Ectodermal cell (in vitro differentiated cells): ENCODE results near the gene KLF5.

Source experiments
- H3K27ac ChIP-seq: 2 replicates; pipeline ENCODE4 v1.7.0; 2013; ENCODE audit warnings: mild to moderate bottlenecking, low read depth, low read length; ENCODE audit not compliant: insufficient read depth, poor library complexity, severe bottlenecking
- H3K27me3 ChIP-seq: 2 replicates; pipeline ENCODE4 v1.7.0; 2013; ENCODE audit warnings: mild to moderate bottlenecking, low read length; ENCODE audit not compliant: insufficient read depth, control insufficient read depth, poor library complexity, severe bottlenecking
- H3K36me3 ChIP-seq: one replicate; pipeline ENCODE4 v1.7.0; 2013; ENCODE audit warnings: low read length; ENCODE audit not compliant: control insufficient read depth, insufficient read depth
- H3K4me1 ChIP-seq: one replicate; pipeline ENCODE4 v1.7.0; 2013; ENCODE audit warnings: low read length; ENCODE audit not compliant: control insufficient read depth, insufficient read depth
- H3K4me3 ChIP-seq: 2 replicates; pipeline ENCODE4 v1.7.0; 2013; ENCODE audit warnings: low read depth, low read length, control low read depth; ENCODE audit not compliant: insufficient read depth
- H3K9me3 ChIP-seq: 2 replicates; pipeline ENCODE4 v1.7.0; 2013; ENCODE audit warnings: mild to moderate bottlenecking, low read length, moderate library complexity; ENCODE audit not compliant: control insufficient read depth
- WGBS, 2 experiments: methylation state at CpG; one replicate each; pipeline ENCODE4 v1.1.7; 2013; ENCODE audit warnings: missing lambda C conversion rate in 2 of 2; 5-methylcytosine and 5-hydroxymethylcytosine counted together

Gene KLF5

GRCh38 chr13:73081256-73081915 is 22.6 kb downstream of the KLF5 start:
- H3K4me3 ChIP-seq: no peak overlapping the region
- no peaks in the 10 kb centered on the region for H3K4me1 ChIP-seq
- no peak overlapping the region for H3K27ac ChIP-seq
- H3K36me3 ChIP-seq: no peaks in the 10 kb centered on the region
- H3K9me3 ChIP-seq: no peaks in the 10 kb centered on the region
- H3K27me3 ChIP-seq: no peaks in the 10 kb centered on the region
- WGBS, 2 experiments: 60 to 70% methylated on average over 3 to 4 of the region's 4 CpGs

- Histone ChIP-seq H3K9me3 (no peaks in the 10 kb centered on the region), H3K4me1 (no peaks in the 10 kb centered on the region), H3K36me3 (no peaks in the 10 kb centered on the region), H3K27me3 (no peaks in the 10 kb centered on the region), H3K27ac (no peak overlapping the region), H3K4me3 (no peak overlapping the region)
- 73 to 83% methylated on average over 5 of the region's 5 CpGs for WGBS, 2 experiments
Measured at GRCh38 chr13:73082471-73082870, 23.7 kb downstream of the KLF5 start.

- H3K4me1 ChIP-seq: no peaks in the 10 kb centered on the region
- no peak overlapping the region for H3K27ac ChIP-seq
- no peak overlapping the region for H3K4me3 ChIP-seq
- 86 to 93% methylated on average over 2 to 4 of the region's 4 CpGs for WGBS, 2 experiments
- no peaks in the 10 kb centered on the region for H3K27me3 ChIP-seq
- no peaks in the 10 kb centered on the region for H3K36me3 ChIP-seq
- no peaks in the 10 kb centered on the region for H3K9me3 ChIP-seq
Measured at GRCh38 chr13:73082895-73083294, 24.1 kb downstream of the KLF5 start.

- Histone ChIP-seq H3K27ac (no peak overlapping the region), H3K4me3 (no peak overlapping the region), H3K36me3 (no peaks in the 10 kb centered on the region), H3K4me1 (no peaks in the 10 kb centered on the region), H3K9me3 (no peaks in the 10 kb centered on the region), H3K27me3 (no peaks in the 10 kb centered on the region)
- 83 to 84% methylated on average over 4 of the region's 4 CpGs for WGBS, 2 experiments
Measured at GRCh38 chr13:73088332-73088935, 29.6 kb downstream of the KLF5 start.

- no peaks in the 10 kb centered on the region for H3K27me3 ChIP-seq
- WGBS, 2 experiments: 69 to 72% methylated on average over 4 of the region's 4 CpGs
- H3K9me3 ChIP-seq: no peaks in the 10 kb centered on the region
- H3K4me1 ChIP-seq: no peaks in the 10 kb centered on the region
- no peak overlapping the region for H3K27ac ChIP-seq
- no peaks in the 10 kb centered on the region for H3K36me3 ChIP-seq
- H3K4me3 ChIP-seq: no peak overlapping the region
Measured at GRCh38 chr13:73089213-73089612, 30.4 kb downstream of the KLF5 start.

- Histone ChIP-seq H3K27ac (no peak overlapping the region), H3K4me3 (no peak overlapping the region), H3K27me3 (no peaks in the 10 kb centered on the region), H3K4me1 (no peaks in the 10 kb centered on the region), H3K9me3 (no peaks in the 10 kb centered on the region), H3K36me3 (no peaks in the 10 kb centered on the region)
- WGBS, 2 experiments: 85 to 92% methylated on average over 7 to 8 of the region's 8 CpGs
Measured at GRCh38 chr13:73090116-73090822, 31.5 kb downstream of the KLF5 start.

- 17 to 27% methylated on average over 1 of the region's 1 CpG for WGBS, 2 experiments
- Histone ChIP-seq H3K27me3 (no peaks in the 10 kb centered on the region), H3K27ac (no peak overlapping the region), H3K36me3 (no peaks in the 10 kb centered on the region), H3K4me1 (no peaks in the 10 kb centered on the region), H3K4me3 (no peak overlapping the region), H3K9me3 (no peaks in the 10 kb centered on the region)
Measured at GRCh38 chr13:73090823-73091187, 32.0 kb downstream of the KLF5 start.

GRCh38 chr13:73092829-73093228 is 34.0 kb downstream of the KLF5 start:
- no peaks in the 10 kb centered on the region for H3K4me1 ChIP-seq
- no peak overlapping the region for H3K27ac ChIP-seq
- no peaks in the 10 kb centered on the region for H3K9me3 ChIP-seq
- no peak overlapping the region for H3K4me3 ChIP-seq
- no peaks in the 10 kb centered on the region for H3K27me3 ChIP-seq
- no peaks in the 10 kb centered on the region for H3K36me3 ChIP-seq

GRCh38 chr13:73096173-73096572 is 37.4 kb downstream of the KLF5 start:
- Histone ChIP-seq H3K27ac (no peak overlapping the region), H3K4me3 (no peak overlapping the region), H3K4me1 (no peaks in the 10 kb centered on the region), H3K36me3 (no peaks in the 10 kb centered on the region), H3K27me3 (no peaks in the 10 kb centered on the region), H3K9me3 (no peaks in the 10 kb centered on the region)
- 89 to 91% methylated on average over 2 of the region's 2 CpGs for WGBS, 2 experiments

GRCh38 chr13:73096638-73097037 is 37.8 kb downstream of the KLF5 start:
- Histone ChIP-seq H3K9me3 (no peaks in the 10 kb centered on the region), H3K4me3 (no peak overlapping the region), H3K27me3 (no peaks in the 10 kb centered on the region), H3K36me3 (no peaks in the 10 kb centered on the region), H3K4me1 (no peaks in the 10 kb centered on the region), H3K27ac (no peak overlapping the region)
- 76 to 80% methylated on average over 5 of the region's 5 CpGs for WGBS, 2 experiments
